Panc1 (cell line): Measurements from ENCODE around the gene ZNF462.

ENCODE experiments used
- CTCF ChIP-seq: fragments of 450-650 bp; IDR thresholded peaks from 2 replicates; pipeline ENCODE4 v1.5.1; 2017; ENCODE audit warnings: mild to moderate bottlenecking
- POLR2AphosphoS5 ChIP-seq: IDR thresholded peaks from 2 replicates; pipeline ENCODE4 v1.6.1; 2012; ENCODE audit warnings: mild to moderate bottlenecking, low read depth, low read length, moderate library complexity
- REST ChIP-seq, 2 experiments: IDR thresholded peaks; 2 replicates each; pipeline ENCODE4 v1.6.1; 2011 to 2012; ENCODE audit warnings: low read depth in 2 of 2, control low read depth in 1 of 2, low read length in 1 of 2, mild to moderate bottlenecking in 1 of 2, moderate library complexity in 1 of 2; ENCODE audit not compliant: insufficient read depth in 1 of 2
- TCF7L2 ChIP-seq: IDR thresholded peaks from 2 replicates; pipeline ENCODE4 v1.6.1; 2011; ENCODE audit warnings: mild to moderate bottlenecking, low read depth, low read length, inconsistent platforms

GRCh38 chr9:106964329-106964728 is 101.4 kb downstream of the ZNF462 start:
- no peak for TF ChIP-seq CTCF
- no peak for TF ChIP-seq REST (IDR thresholded peaks at IDR 0.05; ENCODE audit: insufficient read depth in 1 of 2, low read depth in 2 of 2, low read length in 1 of 2)
- TF ChIP-seq POLR2AphosphoS5, result no peak
- no peak for TF ChIP-seq TCF7L2
